ENCODE data around the gene TFEB.

TFEB gene

DNA sequence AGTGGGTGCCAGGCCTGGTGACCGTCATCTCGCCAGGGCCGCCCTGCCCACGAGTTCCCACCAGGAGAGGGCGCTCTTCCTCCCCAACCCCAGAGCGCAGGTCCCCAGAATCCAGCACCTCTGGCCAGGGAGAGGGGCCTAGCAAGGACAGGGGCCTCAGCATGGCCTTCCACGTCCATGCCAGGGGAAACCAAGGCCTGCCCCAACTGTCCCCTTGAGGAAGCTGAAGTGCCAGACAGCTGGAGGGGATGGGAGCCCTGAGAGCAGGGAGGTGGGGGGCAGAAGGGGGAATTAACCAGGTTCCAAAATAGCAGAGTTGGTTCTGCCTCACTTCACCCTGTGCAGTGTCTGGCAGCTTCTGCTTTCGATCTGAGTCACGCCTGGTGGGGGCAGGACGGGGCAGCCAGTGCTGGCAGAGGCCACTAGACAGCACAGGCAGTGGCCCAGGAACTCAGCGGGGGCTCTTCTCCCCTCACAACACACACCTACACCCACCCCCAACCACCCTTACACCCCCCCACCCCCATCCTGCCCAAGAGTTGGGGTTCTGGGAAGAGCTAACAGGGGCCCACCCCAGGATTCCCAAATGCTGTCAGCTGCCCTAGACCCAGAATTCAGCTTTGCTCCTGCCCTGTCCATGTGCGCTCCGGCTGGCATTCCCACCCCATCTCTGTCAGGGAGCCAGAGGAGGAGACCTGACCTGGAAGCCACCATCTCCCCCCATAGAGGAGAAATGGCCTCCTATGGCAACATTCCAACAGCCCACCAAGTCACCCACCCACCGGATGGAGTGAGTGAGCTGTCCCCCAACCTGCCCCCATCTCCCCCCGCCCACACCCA, 29.2 kb downstream of the TFEB start:
- peak; percentile 32 for DNase-seq (ENCODE audit: low read depth)

DNA sequence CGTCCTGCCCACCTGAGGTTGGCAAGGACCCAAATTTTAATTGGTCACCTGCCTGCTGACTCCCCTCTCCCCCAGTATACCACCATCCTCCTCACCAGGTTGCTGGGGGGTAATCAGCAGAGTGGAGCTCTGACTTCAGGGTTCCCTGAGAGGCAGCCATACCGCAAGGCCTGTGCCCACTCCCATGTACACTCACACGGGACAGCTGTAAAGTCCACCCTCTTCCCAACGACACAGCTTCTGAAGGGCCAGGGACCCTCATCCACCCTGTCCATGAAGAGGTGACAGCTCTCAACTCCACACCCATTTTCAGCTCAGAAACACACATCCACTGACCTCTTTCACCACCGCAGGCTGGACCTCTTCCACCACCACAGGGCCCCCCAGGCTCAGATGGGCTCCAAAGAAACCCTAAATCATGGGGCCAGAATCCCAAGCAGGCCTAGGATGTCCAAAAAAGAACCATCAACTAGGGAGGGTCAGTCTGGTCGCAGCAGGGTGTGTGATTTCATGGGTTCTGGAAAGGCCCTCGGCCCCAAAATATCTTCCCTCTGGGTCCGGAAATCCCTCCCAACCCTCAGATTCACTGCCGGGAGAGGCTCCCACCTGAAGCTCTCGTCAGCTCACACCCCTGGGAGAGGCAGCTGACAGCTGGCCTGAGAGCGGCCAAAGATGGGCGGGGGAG, 30.0 kb downstream of the TFEB start:
- DNase-seq (ENCODE audit: low read depth) = no peak

DNA sequence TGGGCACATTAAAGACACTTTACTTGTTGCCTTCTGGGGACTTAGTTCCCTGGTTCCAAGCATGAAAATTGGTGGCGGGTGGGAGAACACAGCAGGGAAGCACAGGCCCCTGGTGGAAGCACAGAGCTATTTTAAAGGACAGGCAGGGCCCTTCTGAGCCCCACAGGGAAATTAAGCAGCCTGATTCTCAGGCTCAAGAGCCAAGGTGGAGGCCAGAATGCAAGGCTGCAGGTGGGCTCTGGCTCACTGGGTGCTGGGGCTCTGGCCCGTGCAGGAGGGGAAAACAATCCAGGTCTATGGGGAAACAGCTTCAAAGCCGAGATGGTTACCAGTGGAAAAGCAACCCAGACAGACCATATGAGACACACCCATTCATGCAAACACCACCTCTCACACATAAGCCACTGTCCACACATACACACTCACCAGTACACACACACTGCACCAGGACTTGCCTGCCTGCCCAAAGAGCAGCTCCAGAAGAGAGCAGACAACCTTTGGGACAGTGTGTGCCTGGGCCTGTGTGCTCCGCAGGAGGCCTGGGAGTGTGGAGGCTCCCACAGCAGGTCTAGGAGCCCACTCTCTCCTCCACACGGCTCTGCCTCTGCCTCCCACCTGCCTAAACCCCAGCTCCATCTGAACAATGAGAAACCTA, 30.6 kb downstream of the TFEB start:
- no peak for DNase-seq (ENCODE audit: low read depth)

DNA sequence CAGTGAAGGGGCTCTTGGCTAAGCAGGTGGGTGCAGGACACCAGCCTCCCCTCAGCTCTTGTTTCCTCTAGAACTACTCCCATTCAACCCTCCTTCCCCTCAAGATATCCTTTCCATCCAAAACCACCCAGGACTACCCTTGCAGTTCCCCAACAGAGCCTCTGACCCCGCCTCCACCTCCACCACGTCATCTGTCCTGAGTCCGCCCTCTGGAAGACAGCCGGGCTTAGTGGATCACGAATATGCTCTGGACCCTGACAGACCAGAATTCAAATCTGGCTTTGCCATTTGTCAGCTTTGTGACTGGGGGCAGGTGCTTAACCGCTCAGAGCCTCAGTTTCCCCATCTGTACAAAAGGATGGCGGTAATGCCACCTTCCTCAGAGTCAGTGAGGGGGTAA, 31.4 kb downstream of the TFEB start:
- DNase-seq (ENCODE audit: low read depth) = no peak

- no peak for DNase-seq (ENCODE audit: low read depth)
Measured at GRCh38 chr6:41702771-41703494, 32.5 kb downstream of the TFEB start.

DNA sequence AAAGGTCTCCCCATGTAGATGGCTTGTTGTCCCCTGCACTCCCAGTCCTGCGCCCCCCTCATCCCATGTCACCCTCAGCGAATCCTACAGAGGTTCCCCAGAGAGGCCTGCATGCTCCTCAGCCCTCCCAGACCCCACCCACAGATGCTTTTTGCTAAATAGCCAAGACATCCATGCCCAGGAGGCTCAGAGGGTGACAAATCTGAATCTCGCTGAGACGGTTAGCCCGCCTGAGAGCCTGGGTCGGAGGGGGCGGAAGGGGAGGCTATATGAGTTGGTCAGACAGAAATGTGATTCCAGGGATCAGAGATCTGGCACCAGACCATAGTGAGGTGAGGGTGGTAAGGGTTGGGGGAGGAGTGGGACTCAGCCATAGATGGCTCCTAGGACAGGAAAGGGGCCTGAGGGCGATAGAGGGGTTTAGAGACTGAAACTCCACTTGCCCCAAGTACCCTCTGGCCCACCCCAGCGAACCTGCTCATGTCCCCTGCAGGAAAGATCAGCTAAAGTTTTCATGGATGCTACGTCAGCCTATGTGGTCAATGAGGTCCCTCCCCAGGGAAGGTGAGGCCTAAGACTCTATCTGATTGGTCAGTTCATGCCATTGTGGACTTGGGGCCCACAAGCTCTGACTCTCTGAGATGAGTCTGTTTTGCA, 33.2 kb downstream of the TFEB start:
- no peak for DNase-seq (ENCODE audit: low read depth)

DNA sequence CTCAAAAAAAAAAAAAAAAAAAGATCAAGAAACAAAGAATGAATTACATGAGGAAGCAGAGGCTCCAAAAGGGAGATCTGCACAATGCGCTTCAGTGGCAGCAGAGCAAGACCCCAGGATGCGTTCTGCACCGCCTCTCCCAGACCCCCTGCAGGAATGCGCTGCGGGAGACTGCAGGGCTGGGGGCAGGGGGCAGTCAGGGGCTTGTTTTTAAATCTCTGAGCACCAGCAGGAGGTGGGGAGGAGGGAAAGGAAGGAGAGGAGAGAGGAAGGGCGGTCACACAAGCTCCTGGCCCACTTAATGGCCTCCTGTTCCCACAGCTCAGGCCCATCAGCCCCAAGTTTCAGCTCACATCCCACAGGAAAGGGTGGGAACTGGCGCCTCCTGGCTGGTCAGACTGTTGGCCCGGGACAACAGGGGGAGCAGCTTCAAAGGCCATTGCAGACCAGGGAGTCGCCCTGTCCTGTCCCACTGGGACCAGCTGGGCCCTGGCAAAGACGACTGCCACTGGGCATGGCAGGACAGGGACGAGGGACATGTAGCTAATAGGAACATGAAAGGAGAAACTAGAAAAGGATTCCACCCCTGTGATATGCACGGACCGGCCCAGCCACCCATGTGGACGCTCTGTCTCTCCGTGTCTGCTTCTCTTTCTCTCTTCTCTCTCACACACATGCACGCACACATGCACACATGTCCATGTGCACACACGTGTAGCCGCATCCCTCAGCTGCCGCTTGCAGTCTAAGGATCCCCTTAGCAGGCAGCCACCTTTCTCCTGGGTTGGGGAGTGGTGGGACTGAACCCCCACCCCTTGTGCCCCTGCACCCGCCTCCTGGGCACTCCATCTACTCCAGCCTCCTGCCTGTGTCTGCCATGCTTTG, 34.7 kb downstream of the TFEB start:
- no peak for DNase-seq (ENCODE audit: low read depth)

GRCh38 chr6:41699063-41699462, 36.3 kb downstream of the TFEB start:
- DNase-seq (ENCODE audit: low read depth) = no peak

DNA sequence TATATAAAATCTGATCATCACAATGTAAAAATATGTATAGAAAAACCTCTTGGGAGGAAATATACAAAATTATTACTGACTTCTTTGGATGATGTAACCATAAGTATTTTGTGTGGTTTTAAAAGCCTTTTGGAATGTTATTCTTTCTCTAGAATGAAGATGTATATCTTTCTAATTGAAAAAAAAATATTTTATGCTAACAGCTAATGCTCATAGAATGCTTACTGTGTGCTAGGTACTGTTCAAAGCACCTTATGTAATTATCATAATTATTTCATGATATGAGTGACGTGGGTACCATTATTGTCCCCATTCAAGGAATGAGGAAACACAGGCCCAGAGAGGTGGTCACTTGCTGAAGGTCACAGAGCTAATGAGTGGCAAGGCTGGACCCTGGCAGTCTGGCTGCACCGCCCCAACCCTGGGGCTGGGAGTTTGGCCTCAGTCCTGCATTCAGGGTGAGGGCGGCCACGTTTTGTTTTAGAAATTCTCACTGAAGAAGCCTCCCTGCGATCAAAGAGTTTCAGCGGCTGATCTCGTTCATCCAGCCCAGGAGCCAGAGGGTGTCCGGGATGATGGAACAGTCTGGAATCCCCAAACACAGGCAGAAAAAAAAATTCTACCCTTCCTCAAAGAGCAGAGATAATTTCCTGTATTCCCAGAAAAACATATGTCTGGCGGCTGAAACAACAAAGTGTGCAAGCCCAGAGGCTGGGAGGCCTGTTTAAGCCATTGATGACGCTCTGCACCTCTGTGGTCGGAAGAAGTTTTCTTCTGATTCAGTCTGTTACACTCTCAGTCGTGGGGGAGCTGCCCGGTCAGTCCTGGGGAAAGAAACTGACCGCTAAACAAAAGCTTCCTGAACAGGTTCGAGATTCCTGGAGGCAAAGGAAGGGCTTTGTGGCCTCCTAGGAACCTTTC, 37.3 kb downstream of the TFEB start:
- DNase-seq (ENCODE audit: low read depth) = no peak

DNA sequence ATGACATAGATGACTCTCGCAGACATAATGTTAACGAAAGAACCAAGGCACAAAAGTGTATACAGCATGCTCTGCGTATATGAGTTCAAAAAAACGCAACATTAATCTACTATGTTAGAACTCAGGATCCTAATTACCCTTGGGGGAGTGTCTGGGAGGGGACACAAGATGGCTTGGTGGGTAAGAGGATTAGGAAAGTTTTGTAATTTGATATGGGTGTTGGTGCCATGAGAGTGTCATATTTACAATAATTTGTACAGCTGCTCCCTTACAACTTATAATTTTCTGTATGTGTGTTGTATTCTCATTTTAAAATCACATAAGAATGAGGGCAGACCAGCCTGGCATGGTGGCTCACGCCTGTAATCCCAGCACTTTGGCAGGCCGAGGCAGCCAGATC, 38.6 kb downstream of the TFEB start:
- no peak for DNase-seq (ENCODE audit: low read depth)

DNA sequence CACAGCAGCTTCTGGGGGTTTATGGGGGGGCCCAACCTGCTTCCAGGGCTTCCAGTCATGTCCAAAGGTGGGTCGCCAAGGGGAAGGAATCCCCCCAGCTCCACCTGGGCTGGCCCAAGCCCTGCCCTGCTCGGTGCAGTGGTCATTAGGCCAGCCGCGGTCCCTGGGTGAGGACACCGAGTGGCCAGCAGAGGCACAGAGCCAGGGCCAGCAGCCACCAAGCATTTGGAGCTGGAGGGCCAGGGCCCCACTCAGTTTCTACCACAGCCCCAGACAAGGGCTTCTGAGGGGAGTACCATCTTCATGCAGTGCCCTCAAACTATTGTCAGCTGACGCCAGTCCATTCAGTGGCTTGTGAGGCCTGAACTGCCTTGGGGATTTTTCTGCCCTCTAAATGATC, 39.6 kb downstream of the TFEB start:
- DNase-seq (ENCODE audit: low read depth) = no peak

- no peak for DNase-seq (ENCODE audit: low read depth)
Measured at GRCh38 chr6:41694815-41695526, 40.4 kb downstream of the TFEB start.

DNA sequence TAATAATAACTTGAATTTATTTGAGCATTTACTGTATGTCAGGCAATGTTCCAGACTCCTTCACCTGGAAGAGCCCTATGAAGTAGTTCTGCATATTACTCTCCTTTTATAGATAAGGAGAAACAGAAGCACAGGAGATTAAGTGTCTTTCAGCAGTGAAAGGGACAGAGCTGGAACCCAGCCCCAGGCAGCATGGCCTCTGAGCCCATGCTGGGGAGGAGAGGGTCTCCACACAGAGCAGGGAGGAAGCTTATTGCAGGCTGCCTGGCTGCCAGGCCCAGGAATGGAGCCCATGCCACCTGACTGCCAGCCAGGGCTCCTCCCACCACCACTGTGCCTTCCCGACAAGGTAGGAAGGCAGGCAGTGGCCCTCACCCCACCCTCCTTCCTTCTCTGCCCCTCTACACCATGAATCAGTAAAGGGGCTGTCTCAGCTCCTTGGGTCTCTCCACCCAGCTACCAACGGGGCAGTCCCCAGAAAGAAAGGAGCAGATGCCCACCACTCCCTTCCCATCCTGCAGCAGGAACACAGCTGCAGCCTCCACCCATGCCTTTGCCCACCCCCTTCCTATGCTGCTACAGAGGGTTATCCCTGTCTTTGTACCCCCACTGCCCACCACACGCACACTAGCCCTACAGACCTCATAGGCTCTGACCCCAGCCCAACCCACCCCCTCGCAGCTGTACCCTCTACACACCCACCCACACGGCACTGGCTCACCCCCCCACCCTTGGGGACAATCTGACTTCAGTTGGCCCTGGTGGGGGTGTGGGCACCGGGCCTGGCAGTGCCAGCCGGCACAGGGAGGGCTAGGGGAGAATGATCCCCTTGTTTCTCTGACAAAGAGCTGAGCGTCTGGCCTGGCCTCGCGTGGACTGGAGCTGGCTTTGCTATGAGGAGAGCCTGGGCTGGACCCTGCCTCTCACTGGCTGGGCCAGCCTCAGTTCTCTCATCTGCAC, 41.8 kb downstream of the TFEB start:
- no peak for DNase-seq (ENCODE audit: low read depth)

GRCh38 chr6:41692730-41693129, 42.7 kb downstream of the TFEB start:
- no peak for DNase-seq (ENCODE audit: low read depth)

- DNase-seq (ENCODE audit: low read depth) = no peak
Measured at GRCh38 chr6:41692080-41692675, 43.2 kb downstream of the TFEB start.

DNA sequence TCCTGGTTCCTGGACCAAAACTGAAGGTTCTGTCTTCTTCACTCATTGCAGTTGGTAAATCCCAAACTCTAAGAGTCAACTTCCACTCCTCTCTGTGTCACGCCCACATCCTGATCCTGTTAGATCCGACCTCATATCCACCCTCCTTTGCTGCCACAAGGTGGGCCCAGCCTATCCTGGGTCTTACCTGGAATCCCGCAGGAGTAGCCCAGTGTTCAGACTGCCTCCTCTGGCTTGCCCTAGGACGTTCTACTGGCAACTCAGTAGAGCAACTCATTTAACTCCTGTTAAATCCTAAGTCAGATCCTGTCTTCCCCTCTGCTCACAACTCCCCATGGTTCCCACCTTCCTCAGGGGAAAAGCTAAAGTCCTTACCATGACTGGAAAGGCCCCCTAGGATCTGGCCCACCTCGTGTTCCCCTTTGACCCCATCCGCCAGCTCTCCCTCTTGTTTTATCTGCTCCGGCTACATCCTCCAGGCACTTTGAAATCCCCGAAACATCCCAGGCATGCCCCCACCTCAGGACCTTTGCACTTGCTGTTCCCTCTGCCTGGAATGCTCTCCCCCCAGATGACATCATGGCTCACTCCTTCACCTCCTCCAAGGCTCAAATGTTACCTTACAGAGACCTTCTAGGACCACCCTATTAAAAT, 43.9 kb downstream of the TFEB start:
- no peak for DNase-seq (ENCODE audit: low read depth)

Measured in activated gamma-delta T cell treated with anti-CD3 and anti-CD28 coated beads, Interleukin-2, amount 50 U/mL, for 16 hours (primary cell).